Stimulated activated CD8-positive, alpha-beta memory T cell treated with anti-CD3 and anti-CD28 coated beads, Interleukin-7, amount 100 ng/mL, for 4 hours (primary cell): ENCODE measurements around the gene LRRC42.

ENCODE experiments used
- DNase-seq, 2 donors: peaks; one replicate each; pipeline ENCODE4 v3.0.0-alpha.2; 2020; ENCODE audit warnings: low read depth in 2 of 2

Gene LRRC42

GRCh38 chr1:54004481-54005049 is 58.4 kb downstream of the LRRC42 start:
- no peak for DNase-seq

DNA sequence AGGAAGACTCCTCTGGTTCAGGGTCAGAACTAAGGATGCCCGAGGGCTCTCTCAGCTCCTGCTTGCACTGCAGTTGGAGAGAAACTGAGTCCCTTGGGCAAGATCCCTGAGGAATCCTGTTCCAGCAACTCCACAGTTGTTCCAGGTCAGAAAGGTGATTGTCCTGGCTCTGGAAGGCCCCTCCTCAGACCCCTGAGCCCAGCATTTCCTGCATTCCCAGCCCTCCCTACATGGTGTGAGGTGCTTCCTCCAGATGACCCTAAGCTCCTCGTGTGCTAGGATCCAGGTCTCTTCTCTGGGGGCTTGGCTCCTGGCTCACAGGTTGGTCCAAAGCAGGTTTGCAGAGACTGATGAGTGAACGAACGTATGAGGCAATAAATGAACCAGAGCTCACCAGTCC is 60.4 kb downstream of the LRRC42 start:
- no peak for DNase-seq

DNA sequence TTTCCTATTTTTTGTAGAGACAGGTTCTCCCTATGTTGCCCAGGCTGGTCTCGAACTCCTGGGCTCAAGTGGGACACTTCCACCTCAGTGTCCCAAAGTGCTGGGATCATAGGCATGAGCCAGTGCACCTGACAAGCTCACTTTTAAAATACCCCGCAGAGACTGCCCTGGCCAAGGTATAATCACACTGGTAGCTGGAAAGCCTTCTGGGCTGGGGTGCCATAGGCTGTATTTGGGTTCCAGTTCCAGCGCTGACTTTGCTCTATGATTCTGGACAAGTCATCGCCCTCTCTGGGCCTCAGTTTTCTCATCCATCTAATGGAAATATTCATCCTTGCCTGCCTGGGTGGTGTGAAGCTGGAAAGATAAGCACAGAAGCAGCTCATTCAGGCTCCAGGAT is 61.5 kb downstream of the LRRC42 start:
- no peak for DNase-seq

DNA sequence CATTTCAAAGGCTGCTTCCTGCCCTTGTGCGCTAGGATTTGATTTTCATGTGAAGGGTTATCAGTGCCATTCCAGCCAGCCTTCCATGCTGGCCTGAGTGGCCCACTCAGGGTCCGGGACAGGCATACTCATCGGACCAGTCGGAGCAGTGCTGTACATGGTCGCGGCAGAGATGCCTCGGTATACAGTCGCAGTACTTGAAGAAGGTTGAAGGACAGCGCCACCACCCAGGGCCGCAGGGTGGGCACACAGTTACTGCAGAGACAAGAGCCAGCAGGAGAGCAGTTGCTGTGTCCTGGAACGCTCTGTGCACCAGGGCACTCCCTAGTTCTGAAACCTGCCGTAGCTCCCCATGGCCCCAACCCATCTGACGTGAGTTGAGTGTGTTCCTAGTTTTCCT is 62.7 kb downstream of the LRRC42 start:
- DNase-seq = no peak

DNA sequence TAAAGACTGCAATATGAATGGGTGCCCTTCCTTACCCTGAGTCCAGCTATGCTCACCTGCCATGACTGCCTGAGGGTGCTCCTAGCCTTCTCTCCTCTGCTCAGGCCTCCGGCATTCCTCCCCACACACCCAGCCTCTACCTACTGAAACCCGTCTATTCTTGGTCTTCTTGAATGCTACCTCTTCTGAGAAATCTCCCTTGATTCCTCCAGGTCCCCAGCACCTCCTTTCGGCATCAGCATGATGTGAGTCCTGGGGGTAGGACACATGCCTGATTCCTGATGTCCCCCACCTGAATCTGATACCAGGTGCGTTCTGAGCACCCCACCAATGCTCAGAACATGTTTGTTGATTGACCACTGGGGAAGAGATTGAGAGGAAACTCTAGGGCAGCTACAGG is 63.3 kb downstream of the LRRC42 start:
- DNase-seq = no peak

DNA sequence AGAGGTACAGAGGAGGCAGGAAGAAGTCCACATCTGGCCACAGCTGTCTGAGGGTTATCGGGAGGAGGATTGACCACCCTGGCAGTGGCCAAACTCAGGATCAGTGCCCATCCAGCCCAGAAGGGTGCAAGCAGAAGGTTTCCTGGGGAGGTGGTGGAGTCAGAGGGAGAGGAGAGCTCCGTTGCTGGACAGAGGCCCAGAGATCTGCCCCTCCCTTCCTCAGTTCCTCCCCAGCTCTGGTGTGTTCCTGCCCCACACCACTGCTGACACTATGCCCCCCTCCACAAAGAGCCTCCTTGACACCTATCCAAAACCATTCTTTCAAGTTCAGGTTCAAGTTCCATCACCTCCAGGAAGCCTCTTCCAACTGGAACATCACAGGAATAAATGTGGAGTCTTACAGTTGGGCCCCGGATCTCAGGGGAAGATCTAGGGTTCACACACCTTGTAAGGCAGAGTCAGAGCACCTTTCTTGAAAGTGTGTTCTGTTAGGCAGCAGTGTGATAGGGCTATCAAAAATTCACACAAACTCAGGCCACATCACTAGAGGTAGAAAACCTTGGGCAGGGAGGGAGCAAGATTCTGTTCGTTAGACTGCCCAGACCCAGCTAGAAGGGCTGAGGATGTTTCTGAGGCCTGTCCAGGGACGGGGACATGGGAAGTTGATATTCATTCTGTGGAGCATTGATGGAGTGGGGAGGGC is 64.4 kb downstream of the LRRC42 start:
- DNase-seq = no peak

GRCh38 chr1:54011316-54012007 is 65.3 kb downstream of the LRRC42 start:
- no peak for DNase-seq

GRCh38 chr1:54012008-54012325 is 65.8 kb downstream of the LRRC42 start:
- DNase-seq = no peak

GRCh38 chr1:54012863-54013262 is 66.7 kb downstream of the LRRC42 start:
- DNase-seq = no peak

DNA sequence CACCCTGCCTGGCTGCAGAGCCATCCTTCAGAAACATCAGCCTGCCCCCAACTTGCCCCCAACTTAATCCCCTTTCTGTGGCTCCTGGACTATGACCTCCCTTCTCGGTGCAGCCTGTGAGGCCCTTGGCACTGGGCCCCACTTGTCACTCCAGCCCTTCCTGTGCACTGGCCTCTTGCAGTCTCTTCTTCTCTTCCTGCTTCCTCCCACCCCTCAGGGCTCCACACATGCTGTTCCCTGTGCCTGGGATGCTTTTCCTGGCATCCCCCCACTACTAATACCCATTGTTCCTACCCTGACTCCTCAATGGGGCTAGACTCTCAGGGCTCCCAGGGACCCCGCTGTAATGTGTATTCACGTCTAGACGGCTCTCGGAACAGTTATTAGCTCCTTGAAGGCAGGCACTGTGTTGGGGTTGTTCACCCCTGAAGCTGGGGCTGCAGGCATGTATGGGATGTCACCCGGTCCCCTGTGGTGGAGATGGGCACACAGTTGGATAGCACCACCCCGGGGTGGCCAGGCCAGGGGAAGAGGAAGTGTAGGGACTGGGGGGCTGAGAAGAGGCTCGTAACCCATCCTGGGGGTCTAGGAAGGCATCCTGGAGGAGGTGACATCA is 67.4 kb downstream of the LRRC42 start:
- no peak for DNase-seq

- DNase-seq = no peak
These were observed 68.0 kb downstream of the LRRC42 start for GRCh38 chr1:54014009-54014629.

DNA sequence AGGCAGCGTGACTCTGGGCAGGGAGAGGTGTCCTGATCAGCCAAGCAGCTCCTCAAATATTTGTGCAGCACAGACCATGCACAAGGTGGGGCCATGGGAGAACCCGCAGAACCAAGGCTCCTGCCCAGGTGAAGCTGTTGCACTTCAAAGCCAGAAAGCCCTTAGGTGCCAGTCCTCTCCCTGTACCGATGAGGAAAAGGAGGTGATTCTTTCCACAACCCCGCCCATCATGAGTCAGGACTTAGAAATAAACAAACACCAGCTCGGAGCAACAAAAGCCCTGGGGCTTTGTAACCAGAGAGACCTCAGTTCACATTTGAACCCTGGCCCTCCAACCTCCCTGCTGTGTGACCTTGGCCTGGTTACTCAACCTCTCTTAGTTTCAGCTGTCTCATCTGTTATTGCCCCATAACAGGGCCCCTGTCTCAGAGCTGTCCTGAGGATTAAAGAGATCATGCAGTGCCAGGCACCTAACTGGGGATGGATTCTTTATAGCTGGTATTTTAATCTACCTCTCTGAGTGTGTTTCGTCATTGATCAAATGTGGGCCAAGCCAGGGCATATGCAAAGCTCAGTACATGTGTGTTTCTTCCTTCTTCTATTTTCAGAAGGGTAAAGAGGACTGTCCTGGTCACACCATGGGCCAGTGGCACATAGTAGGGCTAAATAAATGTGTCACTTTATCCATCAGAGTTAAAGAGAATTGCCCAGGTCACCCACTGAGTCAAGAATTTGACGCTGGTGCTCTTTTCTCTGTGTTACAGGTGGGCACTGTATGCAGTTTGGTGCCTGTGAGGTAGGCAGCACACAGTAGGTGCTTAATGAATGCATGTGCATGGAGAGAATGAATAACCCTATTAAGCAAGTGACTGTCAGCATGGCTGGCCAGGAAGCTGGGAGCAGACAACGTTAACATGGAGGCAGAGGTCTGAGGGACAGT is 70.5 kb downstream of the LRRC42 start:
- DNase-seq = no peak
